Fibroblast of lung (primary cell): ENCODE data around the gene ZNF747. TPM values are rescaled to one million over a fixed set of nuclear protein-coding genes. Genes with fewer than 3 reads are reported as not detected.

Experiments
- DNase-seq, 2 donors: peaks; one replicate each; pipeline versions ENCODE4 v3.0.0 to v3.0.0-alpha.2; 2010; ENCODE audit warnings: low read depth in 2 of 2
- H2AFZ ChIP-seq: 2 replicates; pipeline ENCODE4 v1.5.1; 2012; ENCODE audit warnings: low read length, control low read depth, inconsistent platforms
- H3K27ac ChIP-seq: 2 replicates; pipeline ENCODE4 v1.5.1; 2011; ENCODE audit warnings: low read length, control low read depth; ENCODE audit not compliant: insufficient read depth
- H3K27me3 ChIP-seq: 2 replicates; pipeline ENCODE4 v1.5.1; 2011; ENCODE audit warnings: mild to moderate bottlenecking, low read length; ENCODE audit not compliant: control insufficient read depth, insufficient read depth
- H3K36me3 ChIP-seq: 2 replicates; pipeline ENCODE4 v1.5.1; 2011; ENCODE audit warnings: low read length; ENCODE audit not compliant: control insufficient read depth, insufficient read depth
- H3K4me1 ChIP-seq: 2 replicates; pipeline ENCODE4 v1.5.1; 2011; ENCODE audit warnings: low read length; ENCODE audit not compliant: control insufficient read depth, insufficient read depth; ENCODE audit errors: extremely low read depth
- H3K4me2 ChIP-seq: 2 replicates; pipeline ENCODE4 v1.5.1; 2011; ENCODE audit warnings: low read length, control low read depth; ENCODE audit not compliant: insufficient read depth; ENCODE audit errors: extremely low read depth
- H3K4me3 ChIP-seq, 4 experiments: fragments of 200-600 bp in 1 of 4; sonication (generic) in 1 of 4; replicated peaks in 1 of 4; 2 replicates each; pipeline ENCODE4 v1.5.1; 2011 to 2016; ENCODE audit warnings: low read length in 4 of 4, low read depth in 3 of 4, mild to moderate bottlenecking in 3 of 4, control low read depth in 2 of 4, inconsistent platforms in 1 of 4, mixed read lengths in 1 of 4; ENCODE audit not compliant: insufficient read depth in 1 of 4; ENCODE audit errors: control extremely low read depth in 1 of 4
- H3K79me2 ChIP-seq: 2 replicates; pipeline ENCODE4 v1.5.1; 2012; ENCODE audit warnings: mild to moderate bottlenecking, low read length, inconsistent platforms; ENCODE audit not compliant: control insufficient read depth, insufficient read depth
- H3K9ac ChIP-seq: 2 replicates; pipeline ENCODE4 v1.5.1; 2011; ENCODE audit warnings: mild to moderate bottlenecking, low read length, control low read depth; ENCODE audit not compliant: insufficient read depth
- H3K9me3 ChIP-seq: 2 replicates; pipeline ENCODE4 v1.5.1; 2012; ENCODE audit warnings: low read depth, low read length; ENCODE audit not compliant: control insufficient read depth, insufficient read depth
- H4K20me1 ChIP-seq: 2 replicates; pipeline ENCODE4 v1.5.1; 2011; ENCODE audit warnings: low read length; ENCODE audit not compliant: control insufficient read depth, insufficient read depth; ENCODE audit errors: extremely low read depth
- CTCF ChIP-seq, 2 donors: IDR thresholded peaks in 1 of 2; conservative IDR thresholded peaks in 1 of 2; 1 replicate in 1 of 2; 2 replicates in 1 of 2; pipeline ENCODE4 v1.5.1; 2011 to 2012; ENCODE audit warnings: low read length in 2 of 2, control low read depth in 1 of 2, inconsistent platforms in 1 of 2, low read depth in 1 of 2, mild to moderate bottlenecking in 1 of 2
- EZH2 ChIP-seq: IDR thresholded peaks from 2 replicates; pipeline ENCODE4 v1.5.1; 2012; ENCODE audit warnings: low read length, control low read depth, mild to moderate bottlenecking; ENCODE audit errors: missing control alignments
- polyA plus RNA-seq, 2 donors: library from polyadenylated mRNA; depleted of rRNA in 1 of 2; stranded (reverse) in 1 of 2; unstranded in 1 of 2; fragments of >200 nt; gene quantifications; 2 replicates each; pipeline ENCODE4 v1.2.1, GENCODE V29; 2011 to 2012; ENCODE audit warnings: missing spikeins in 1 of 2
- total RNA-seq: library from RNA; depleted of rRNA; stranded (reverse); fragments of >200 nt; gene quantifications from 2 replicates; pipeline ENCODE4 v1.2.1, GENCODE V29; 2014

ZNF747 gene
- total and polyA plus RNA-seq, 2 donors (not counting 1 experiment from before 2014, with no cell fraction given): 4.4 to 10.6 TPM

DNA sequence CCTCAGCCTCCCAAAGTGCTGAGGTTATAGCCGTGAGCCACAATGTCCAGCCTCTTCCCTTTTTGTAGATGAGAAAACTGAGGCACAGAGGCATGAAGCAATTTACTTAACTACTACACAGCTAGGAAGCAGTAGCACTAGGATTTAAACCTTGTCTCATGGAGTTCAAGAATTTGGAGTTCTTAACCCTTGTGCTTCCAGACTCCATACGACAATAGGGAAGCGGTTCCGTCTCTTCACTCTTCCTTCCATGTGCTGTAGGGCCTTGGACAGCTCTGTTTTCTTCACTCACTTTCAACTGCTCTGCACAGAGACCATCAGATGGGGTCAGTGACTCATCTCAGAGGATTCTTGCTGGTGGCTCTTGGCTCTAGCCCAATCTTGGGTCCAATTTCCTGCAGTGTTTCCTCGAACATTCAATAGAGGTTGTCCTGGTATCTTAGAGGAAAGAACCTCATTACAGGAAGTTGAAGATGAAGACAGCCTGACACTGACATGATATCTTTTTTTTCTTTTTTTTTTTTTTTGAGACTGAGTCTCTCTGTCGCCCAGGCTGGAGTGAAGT lies 42.8 kb downstream of the ZNF747 start:
- Histone ChIP-seq H3K27ac (no peak overlapping the region), H3K79me2 (no peaks in the 10 kb centered on the region), H3K36me3 (no peaks in the 10 kb centered on the region), H3K4me2 (peak overlapping the region; percentile 44), H3K9ac (no peak overlapping the region), H2AFZ (peak overlapping the region; percentile 16), H3K9me3 (no peaks in the 10 kb centered on the region), H3K4me1 (peaks cover 3% of the 10 kb centered on the region), H3K4me3 (no peak overlapping the region), H3K27me3 (peaks cover 3% of the 10 kb centered on the region), H4K20me1 (no peaks in the 10 kb centered on the region)
- TF ChIP-seq EZH2 (no peak), CTCF (conservative IDR thresholded peaks at IDR 0.05 in 1 of 2, IDR thresholded peaks at IDR 0.05 in 1 of 2; ENCODE audit: low read depth in 1 of 2, low read length in 2 of 2) (no peak)
- DNase-seq: peak; percentile 79 to 81

- Histone ChIP-seq H3K27me3 (peaks cover 3% of the 10 kb centered on the region), H3K4me3 (no peak overlapping the region), H3K9me3 (no peaks in the 10 kb centered on the region), H3K36me3 (no peaks in the 10 kb centered on the region), H3K79me2 (no peaks in the 10 kb centered on the region), H3K27ac (no peak overlapping the region), H3K4me2 (no peak overlapping the region), H2AFZ (no peak overlapping the region), H3K4me1 (peaks cover 3% of the 10 kb centered on the region), H3K9ac (no peak overlapping the region), H4K20me1 (no peaks in the 10 kb centered on the region)
- TF ChIP-seq CTCF (conservative IDR thresholded peaks at IDR 0.05 in 1 of 2, IDR thresholded peaks at IDR 0.05 in 1 of 2; ENCODE audit: low read depth in 1 of 2, low read length in 2 of 2) (no peak), EZH2 (no peak)
- DNase-seq: no peak
Measured at GRCh38 chr16:30491229-30491628, 43.4 kb downstream of the ZNF747 start.

GRCh38 chr16:30490210-30490609 lies 44.4 kb downstream of the ZNF747 start:
- TF ChIP-seq EZH2 (no peak), CTCF (conservative IDR thresholded peaks at IDR 0.05 in 1 of 2, IDR thresholded peaks at IDR 0.05 in 1 of 2; ENCODE audit: low read depth in 1 of 2, low read length in 2 of 2) (no peak)
- Histone ChIP-seq H3K4me3 (no peak overlapping the region), H4K20me1 (no peaks in the 10 kb centered on the region), H3K9ac (no peak overlapping the region), H3K27ac (no peak overlapping the region), H3K79me2 (no peaks in the 10 kb centered on the region), H3K4me1 (peaks cover 3% of the 10 kb centered on the region), H2AFZ (no peak overlapping the region), H3K4me2 (no peak overlapping the region), H3K27me3 (peaks cover 3% of the 10 kb centered on the region), H3K36me3 (no peaks in the 10 kb centered on the region), H3K9me3 (no peaks in the 10 kb centered on the region)
- no peak for DNase-seq
